DOHH2 (cell line): ENCODE results near the gene CTDP1.

Experiments
- H3F3A ChIP-seq: fragments of 200-600 bp; sonication (generic), shearing (Covaris generic); 2 replicates; pipeline ENCODE4 v1.6.0; 2016; ENCODE audit warnings: antibody characterized with exemption, mild to moderate bottlenecking; ENCODE audit not compliant: control insufficient read depth, insufficient read depth
- H3K27ac ChIP-seq: fragments of 200-600 bp; sonication (generic); 2 replicates; pipeline ENCODE4 v1.5.1; 2014; ENCODE audit warnings: low read depth, mild to moderate bottlenecking, low read length, moderate library complexity
- H3K27me3 ChIP-seq: fragments of 200-600 bp; sonication (generic); 2 replicates; pipeline ENCODE4 v1.6.1; 2014; ENCODE audit warnings: mild to moderate bottlenecking, low read length, mixed read lengths; ENCODE audit not compliant: control insufficient read depth
- H3K36me3 ChIP-seq: fragments of 200-600 bp; sonication (generic); 2 replicates; pipeline ENCODE4 v1.6.1; 2014; ENCODE audit warnings: mild to moderate bottlenecking, low read length, moderate library complexity, mixed read lengths; ENCODE audit not compliant: control insufficient read depth
- H3K4me1 ChIP-seq: fragments of 200-600 bp; sonication (generic); 2 replicates; pipeline ENCODE4 v1.6.1; 2014; ENCODE audit warnings: mild to moderate bottlenecking, low read length, mixed read lengths; ENCODE audit not compliant: control insufficient read depth
- H3K4me2 ChIP-seq: fragments of 200-600 bp; sonication (generic); 2 replicates; pipeline ENCODE4 v1.6.0; 2014; ENCODE audit warnings: mild to moderate bottlenecking, low read length, moderate library complexity
- H3K4me3 ChIP-seq: fragments of 200-600 bp; sonication (generic); 2 replicates; pipeline ENCODE4 v1.5.1; 2014; ENCODE audit warnings: mild to moderate bottlenecking, low read length, mixed read lengths
- H3K79me2 ChIP-seq: fragments of 200-600 bp; sonication (generic); 2 replicates; pipeline ENCODE4 v1.6.1; 2014; ENCODE audit warnings: mild to moderate bottlenecking, low read length, mixed read lengths; ENCODE audit not compliant: control insufficient read depth
- H3K9me2 ChIP-seq: fragments of 200-600 bp; sonication (generic); replicated peaks from 2 replicates; pipeline ENCODE4 v1.6.1; 2014; ENCODE audit warnings: mild to moderate bottlenecking, low read length, mixed read lengths; ENCODE audit not compliant: control insufficient read depth
- H3K9me3 ChIP-seq: fragments of 200-600 bp; sonication (generic); 2 replicates; pipeline ENCODE4 v1.6.1; 2014; ENCODE audit warnings: antibody characterized with exemption, low read length, mixed read lengths; ENCODE audit not compliant: control insufficient read depth, insufficient read depth
- H4K20me1 ChIP-seq: fragments of 200-600 bp; sonication (generic); 2 replicates; pipeline ENCODE4 v1.6.0; 2014; ENCODE audit warnings: low read depth, mild to moderate bottlenecking, antibody characterized with exemption, low read length, moderate library complexity; ENCODE audit not compliant: control insufficient read depth, insufficient read depth
- CTCF ChIP-seq: fragments of 200-600 bp; sonication (generic); IDR thresholded peaks from one replicate; pipeline ENCODE4 v1.5.1; 2014; ENCODE audit warnings: antibody characterized with exemption, mild to moderate bottlenecking, low read depth, low read length; ENCODE audit not compliant: poor library complexity, severe bottlenecking
- EZH2phosphoT487 ChIP-seq: fragments of 200-600 bp; sonication (generic); IDR thresholded peaks from 2 replicates; pipeline ENCODE4 v1.6.1; 2017; ENCODE audit warnings: borderline replicate concordance, mild to moderate bottlenecking, antibody characterized with exemption, low read length, moderate library complexity, mixed read lengths

CTDP1 gene

GRCh38 chr18:79792988-79793355 is 113.4 kb downstream of the CTDP1 start:
- no peak overlapping the region for H3K4me3 ChIP-seq
- H3K4me2 ChIP-seq = no peak overlapping the region
- H3F3A ChIP-seq = no peaks in the 10 kb centered on the region
- peaks cover 7% of the 10 kb centered on the region; the same call in 1 of the 2 replicates for H3K9me3 ChIP-seq
- no peaks in the 10 kb centered on the region for H3K36me3 ChIP-seq
- H4K20me1 ChIP-seq = no peaks in the 10 kb centered on the region
- no peaks in the 10 kb centered on the region for H3K9me2 ChIP-seq
- no peak overlapping the region for H3K27ac ChIP-seq
- no peaks in the 10 kb centered on the region for H3K79me2 ChIP-seq
- H3K27me3 ChIP-seq = peaks cover 14% of the 10 kb centered on the region
- peaks cover 3% of the 10 kb centered on the region for H3K4me1 ChIP-seq
- TF ChIP-seq EZH2phosphoT487 (no peak), CTCF (no peak)

- TF ChIP-seq EZH2phosphoT487 = no peak
- TF ChIP-seq CTCF = no peak
- Histone ChIP-seq H4K20me1 (no peaks in the 10 kb centered on the region), H3K4me1 (peaks cover 13% of the 10 kb centered on the region), H3K27me3 (peaks cover 14% of the 10 kb centered on the region), H3K36me3 (no peaks in the 10 kb centered on the region), H3F3A (no peaks in the 10 kb centered on the region), H3K4me3 (no peak overlapping the region), H3K4me2 (no peak overlapping the region), H3K9me3 (no peaks in the 10 kb centered on the region), H3K9me2 (no peaks in the 10 kb centered on the region), H3K79me2 (no peaks in the 10 kb centered on the region), H3K27ac (no peak overlapping the region)
Measured at GRCh38 chr18:79794846-79795245, 115.2 kb downstream of the CTDP1 start.

GRCh38 chr18:79795446-79795845 is 115.8 kb downstream of the CTDP1 start:
- Histone ChIP-seq H3K9me2 (no peaks in the 10 kb centered on the region), H3K36me3 (no peaks in the 10 kb centered on the region), H3K4me3 (no peak overlapping the region), H3K27me3 (peaks cover 14% of the 10 kb centered on the region), H3K4me2 (no peak overlapping the region), H3F3A (no peaks in the 10 kb centered on the region), H4K20me1 (no peaks in the 10 kb centered on the region), H3K27ac (no peak overlapping the region), H3K9me3 (no peaks in the 10 kb centered on the region), H3K79me2 (no peaks in the 10 kb centered on the region), H3K4me1 (peaks cover 17% of the 10 kb centered on the region)
- TF ChIP-seq EZH2phosphoT487 = no peak
- TF ChIP-seq CTCF = no peak

- H3K27me3 ChIP-seq = peaks cover 14% of the 10 kb centered on the region
- no peaks in the 10 kb centered on the region for H3K9me3 ChIP-seq
- H3K36me3 ChIP-seq = no peaks in the 10 kb centered on the region
- no peaks in the 10 kb centered on the region for H4K20me1 ChIP-seq
- no peaks in the 10 kb centered on the region for H3F3A ChIP-seq
- H3K9me2 ChIP-seq = no peaks in the 10 kb centered on the region
- no peaks in the 10 kb centered on the region for H3K79me2 ChIP-seq
- H3K4me2 ChIP-seq = no peak overlapping the region
- H3K27ac ChIP-seq = no peak overlapping the region
- TF ChIP-seq CTCF (no peak), EZH2phosphoT487 (no peak)
- no peak overlapping the region for H3K4me3 ChIP-seq
- peaks cover 13% of the 10 kb centered on the region for H3K4me1 ChIP-seq
Measured at GRCh38 chr18:79796016-79796415, 116.4 kb downstream of the CTDP1 start.
